D721Med (cell line): ENCODE measurements around the gene EML1.
"Not testable (repeated sequence)": the region's sequence is repeated elsewhere in the genome, so short reads cannot be mapped to it uniquely, and the experiment has no call there.

ENCODE experiments used
- DNase-seq: peaks from one replicate; pipeline ENCODE4 v3.0.0; 2011; ENCODE audit warnings: low spot score; ENCODE audit not compliant: insufficient read length
- FAIRE-seq: peaks from 2 replicates; lab custom pipeline; 2011; peaks lifted over from hg19 to GRCh38; lab: Jason Lieb, UNC
- CTCF ChIP-seq: IDR thresholded peaks from 2 replicates; pipeline ENCODE4 v1.5.1; 2012; ENCODE audit warnings: mild to moderate bottlenecking, control low read depth; ENCODE audit not compliant: insufficient read depth; ENCODE audit errors: missing control alignments

The EML1 gene

GRCh38 chr14:99758121-99758821 lies 34.9 kb upstream of the EML1 start:
- no peak for TF ChIP-seq CTCF
- DNase-seq (no peak), FAIRE-seq (no peak)

GRCh38 chr14:99758872-99759545 lies 34.2 kb upstream of the EML1 start:
- TF ChIP-seq CTCF: no peak
- DNase-seq (no peak), FAIRE-seq (no peak)

GRCh38 chr14:99759546-99759925 lies 33.7 kb upstream of the EML1 start:
- FAIRE-seq: no peak
- DNase-seq: no peak
- TF ChIP-seq CTCF: no peak

- FAIRE-seq (no peak), DNase-seq (no peak)
- no peak for TF ChIP-seq CTCF
Observed at GRCh38 chr14:99760817-99761216, 32.4 kb upstream of the EML1 start.

GRCh38 chr14:99762911-99763310 lies 30.3 kb upstream of the EML1 start:
- not testable (repeated sequence) for DNase-seq, FAIRE-seq

- DNase-seq: no peak
- no peak for TF ChIP-seq CTCF
- FAIRE-seq: no peak
Observed at GRCh38 chr14:99763527-99764221, 29.5 kb upstream of the EML1 start.

GRCh38 chr14:99764222-99764706 lies 28.9 kb upstream of the EML1 start:
- FAIRE-seq (no peak), DNase-seq (no peak)
- TF ChIP-seq CTCF: no peak
